Measurements from ENCODE around the gene HSD11B2.

HSD11B2 gene

DNA sequence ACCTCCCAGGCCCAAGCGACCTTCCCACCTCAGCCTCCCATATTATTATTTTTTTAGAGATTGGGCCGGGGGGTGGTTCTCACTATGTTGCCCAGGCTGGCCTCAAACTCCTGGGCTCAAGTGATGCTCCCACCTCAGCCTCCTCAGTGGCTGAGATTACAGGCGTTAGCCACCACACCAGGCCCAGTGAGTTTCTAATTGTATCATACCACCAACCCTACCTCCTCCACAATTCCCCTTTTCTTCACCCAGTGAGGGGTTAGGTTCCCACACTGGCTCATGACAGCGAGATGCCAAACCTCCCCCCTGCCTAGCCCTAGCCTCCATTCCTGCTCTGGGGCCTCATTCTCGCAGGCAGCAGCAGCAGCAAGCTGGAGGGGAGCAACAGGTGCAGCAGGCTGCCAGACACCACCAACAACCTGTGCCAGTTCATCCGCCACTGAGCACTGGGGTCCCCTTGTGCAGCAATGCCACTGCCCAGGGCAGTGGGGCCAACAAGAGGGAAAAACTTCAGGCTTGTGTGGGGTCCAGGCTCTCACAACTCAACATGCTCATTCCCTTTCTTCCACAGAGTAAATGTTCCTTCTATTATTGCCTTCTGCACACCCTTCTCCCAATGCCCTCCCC, 41.0 kb downstream of the HSD11B2 start:
- no peak overlapping the region for H3K4me3 ChIP-seq (ENCODE audit: low read depth, low read length)
- POLR2A ChIA-PET = interaction anchor here (1.1 kb wide), 1 partner anchor 185 kb away, joined by 4 read pairs; no protein-coding TSS in a partner anchor
- H3K9me3 ChIP-seq (ENCODE audit: control insufficient read depth, insufficient read depth, low read depth, low read length) = no peaks in the 10 kb centered on the region
- CTCF ChIA-PET = interaction anchor here (0.6 to 1.6 kb wide), 2 partner anchors 9 to 42 kb away, joined by 3 to 4 read pairs; partner anchors contain the start of gene ATP6V0D1
- peaks cover 6% of the 10 kb centered on the region; the same call in 1 of the 2 replicates for H3K4me1 ChIP-seq (ENCODE audit: control insufficient read depth, insufficient read depth, low read length)
- TF ChIP-seq, protein P1, sequence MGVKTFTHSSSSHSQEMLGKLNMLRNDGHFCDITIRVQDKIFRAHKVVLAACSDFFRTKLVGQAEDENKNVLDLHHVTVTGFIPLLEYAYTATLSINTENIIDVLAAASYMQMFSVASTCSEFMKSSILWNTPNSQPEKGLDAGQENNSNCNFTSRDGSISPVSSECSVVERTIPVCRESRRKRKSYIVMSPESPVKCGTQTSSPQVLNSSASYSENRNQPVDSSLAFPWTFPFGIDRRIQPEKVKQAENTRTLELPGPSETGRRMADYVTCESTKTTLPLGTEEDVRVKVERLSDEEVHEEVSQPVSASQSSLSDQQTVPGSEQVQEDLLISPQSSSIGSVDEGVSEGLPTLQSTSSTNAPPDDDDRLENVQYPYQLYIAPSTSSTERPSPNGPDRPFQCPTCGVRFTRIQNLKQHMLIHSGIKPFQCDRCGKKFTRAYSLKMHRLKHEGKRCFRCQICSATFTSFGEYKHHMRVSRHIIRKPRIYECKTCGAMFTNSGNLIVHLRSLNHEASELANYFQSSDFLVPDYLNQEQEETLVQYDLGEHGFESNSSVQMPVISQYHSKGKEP (tag by site-specific recombination; IDR thresholded peaks at IDR 0.05) = no peak
- TF ChIP-seq SCRT1 (tag by site-specific recombination; IDR thresholded peaks at IDR 0.05; ENCODE audit: borderline replicate concordance) (peak; percentile 95), SCRT2 (tag by site-specific recombination; IDR thresholded peaks at IDR 0.05) (peak; percentile 97)
- peaks cover 0 to 10% of the 10 kb centered on the region in 2 experiments; a peak in 1 of 3 replicates for H3K36me3 ChIP-seq (ENCODE audit: control insufficient read depth in 2 of 2, insufficient read depth in 1 of 2, low read length in 2 of 2)
- H3K27ac ChIP-seq (ENCODE audit: extremely low read depth, low read depth, low read length) = no peak overlapping the region

DNA sequence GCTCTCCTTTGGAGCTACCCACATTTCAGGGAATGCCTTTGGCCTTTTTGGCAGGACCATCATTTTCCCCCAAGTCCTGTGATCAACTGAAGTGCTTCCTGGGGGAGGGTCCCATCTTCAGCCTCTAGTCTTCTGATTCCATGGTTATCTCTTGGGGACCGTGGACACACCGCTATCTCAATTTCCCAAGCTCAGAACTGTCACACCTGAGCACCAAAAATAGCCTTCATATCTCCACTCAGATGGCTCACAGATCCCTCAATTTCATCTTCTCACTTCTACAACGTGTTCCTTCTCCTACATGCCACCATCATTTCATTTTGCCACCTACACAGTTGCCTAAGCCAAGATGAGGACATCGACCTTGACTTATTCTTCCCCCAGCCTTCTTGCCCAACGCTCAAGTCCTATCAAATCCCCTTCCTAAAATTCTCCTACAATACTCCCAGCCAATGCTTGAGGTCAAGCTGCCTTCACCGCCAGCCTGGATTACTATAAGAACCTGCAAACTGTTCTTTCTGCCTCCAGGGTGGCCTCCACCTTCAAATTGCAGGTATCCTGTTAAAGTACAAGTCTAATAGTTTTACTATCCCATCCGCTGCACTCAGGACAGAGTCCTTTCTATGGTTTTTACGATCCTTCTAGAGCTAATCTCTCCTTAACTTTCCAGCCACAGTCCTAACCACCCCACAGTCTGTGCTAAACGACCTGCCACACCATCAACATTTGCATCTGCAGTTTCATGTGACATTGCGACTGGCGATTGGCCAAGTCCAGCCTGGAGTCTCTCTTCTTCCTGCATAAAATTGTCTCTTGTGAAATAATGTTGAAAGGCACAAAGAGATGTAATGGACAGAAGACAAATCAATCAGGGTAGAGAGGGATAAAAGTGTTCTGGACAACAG, 43.9 kb downstream of the HSD11B2 start:
- Histone ChIP-seq H3K4me3 (ENCODE audit: low read depth, low read length) (no peak overlapping the region), H3K27ac (ENCODE audit: extremely low read depth, low read depth, low read length) (no peak overlapping the region), H3K9me3 (ENCODE audit: control insufficient read depth, insufficient read depth, low read depth, low read length) (no peaks in the 10 kb centered on the region), H3K4me1 (ENCODE audit: control insufficient read depth, insufficient read depth, low read length) (peaks cover 6% of the 10 kb centered on the region; the same call in 1 of the 2 replicates), H3K36me3 (ENCODE audit: control insufficient read depth in 2 of 2, insufficient read depth in 1 of 2, low read length in 2 of 2) (peaks cover 0 to 15% of the 10 kb centered on the region in 2 experiments; a peak in 1 of 3 replicates)
- TF ChIP-seq, protein P1 (tag by site-specific recombination; IDR thresholded peaks at IDR 0.05) = peak; percentile 36; the same call in 1 of the 2 replicates
- no peak for TF ChIP-seq ZBTB1 (tag by site-specific recombination; IDR thresholded peaks at IDR 0.05)
- CTCF ChIA-PET = interaction anchor here (0.7 to 2.7 kb wide), 2 partner anchors 10 to 149 kb away, joined by 3 to 24 read pairs; no protein-coding TSS in a partner anchor
- POLR2A ChIA-PET = no interaction called here

DNA sequence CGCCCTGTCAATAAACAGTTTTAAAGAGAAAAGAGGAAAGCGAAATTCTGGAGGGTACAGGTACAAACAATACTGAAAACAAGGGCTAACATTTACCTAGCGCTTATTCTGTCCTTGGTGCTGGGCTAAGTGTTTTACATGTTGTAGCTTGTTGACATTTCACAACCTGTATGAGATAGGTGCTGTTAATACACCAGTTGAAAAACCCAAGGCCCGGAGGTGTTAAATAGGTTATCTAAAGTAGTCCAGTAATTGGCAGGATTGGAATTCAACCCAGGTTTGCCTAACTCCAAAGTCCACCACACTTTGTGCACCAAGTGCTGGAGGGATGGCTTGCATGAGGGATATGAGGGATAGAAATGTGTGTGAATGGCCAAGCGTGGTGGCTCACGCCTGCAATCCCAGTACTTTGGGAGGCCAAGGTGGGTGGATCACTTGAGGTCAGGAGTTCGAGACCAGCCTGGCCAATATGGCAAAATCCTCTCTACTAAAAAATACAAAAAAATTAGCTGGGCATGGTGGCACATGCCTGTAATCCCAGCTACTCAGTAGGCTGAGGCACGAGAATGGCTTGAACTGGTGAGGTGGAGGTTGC, 47.1 kb downstream of the HSD11B2 start:
- Histone ChIP-seq H3K4me1 (ENCODE audit: control insufficient read depth, insufficient read depth, low read length) (peaks cover 6% of the 10 kb centered on the region; the same call in 1 of the 2 replicates), H3K9me3 (ENCODE audit: control insufficient read depth, insufficient read depth, low read depth, low read length) (no peaks in the 10 kb centered on the region), H3K4me3 (ENCODE audit: low read depth, low read length) (no peak overlapping the region), H3K36me3 (ENCODE audit: control insufficient read depth in 2 of 2, insufficient read depth in 1 of 2, low read length in 2 of 2) (peaks cover 0 to 15% of the 10 kb centered on the region in 2 experiments; a peak in 1 of 3 replicates), H3K27ac (ENCODE audit: extremely low read depth, low read depth, low read length) (no peak overlapping the region)
- TF ChIP-seq ZNF514 (tag by site-specific recombination; IDR thresholded peaks at IDR 0.05) = no peak
- ChIA-PET POLR2A (no interaction called here), CTCF (interaction anchor here (0.6 to 1.7 kb wide), 4 partner anchors 12 to 447 kb away, joined by 3 to 4 read pairs (median 4); no protein-coding TSS in a partner anchor)

DNA sequence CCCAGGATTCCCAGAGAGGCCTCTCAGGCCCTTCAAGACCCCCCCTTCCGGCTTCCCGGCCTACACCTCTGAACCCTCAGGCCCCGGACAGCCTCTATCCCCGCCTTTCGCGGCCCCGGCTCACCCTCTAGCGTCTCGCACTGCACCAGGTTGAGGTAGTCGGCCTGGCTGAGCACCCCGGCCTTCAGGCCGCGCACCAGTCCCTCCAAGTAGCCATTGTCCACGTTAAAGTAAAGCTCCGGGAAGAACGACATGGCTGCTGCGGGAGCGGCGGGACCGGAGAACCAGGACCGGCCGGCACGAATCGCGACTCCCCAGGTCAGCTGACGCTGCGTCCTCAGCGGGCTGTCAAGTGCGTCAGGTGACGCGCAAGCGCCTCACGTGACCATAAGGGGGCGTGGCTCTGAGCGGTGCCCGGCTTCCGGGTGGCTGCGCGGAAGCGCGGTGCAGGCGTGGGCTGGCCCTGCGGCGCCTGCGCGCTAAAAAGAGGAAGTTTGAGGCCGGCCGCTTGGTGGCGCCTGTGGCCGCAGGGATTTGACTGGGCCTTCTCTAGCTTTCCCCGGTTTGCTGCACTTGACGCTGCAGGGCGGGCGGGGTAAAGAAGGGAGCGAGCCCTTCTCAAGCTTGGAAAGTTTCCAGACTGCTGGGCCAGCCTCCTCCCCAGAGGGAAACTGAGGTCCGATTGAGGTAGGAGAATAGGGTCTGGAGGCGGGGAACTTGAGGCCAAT, 50.1 kb downstream of the HSD11B2 start, which contains the start of gene ATP6V0D1:
Gene ATP6V0D1 (minus strand): TSS at position 325 of the 728 bp plus-strand sequence. CDS start 71 bp downstream, at position 254.
- Histone ChIP-seq H3K4me3 (ENCODE audit: low read depth, low read length) (peak within 1 kb of the TSS; percentile 97), H3K27ac (ENCODE audit: extremely low read depth, low read depth, low read length) (peak within 1 kb of the TSS; percentile 18; the same call in 1 of the 2 replicates), H3K36me3 (ENCODE audit: control insufficient read depth in 2 of 2, insufficient read depth in 1 of 2, low read length in 2 of 2) (peaks cover 0 to 24% of the 10 kb centered on the region in 2 experiments; a peak in 1 of 3 replicates), H3K4me1 (ENCODE audit: control insufficient read depth, insufficient read depth, low read length) (no peaks in the 10 kb centered on the region), H3K9me3 (ENCODE audit: control insufficient read depth, insufficient read depth, low read depth, low read length) (no peaks in the 10 kb centered on the region)
- CTCF ChIA-PET = interaction anchor here (0.5 to 2.7 kb wide), 32 partner anchors 8 to 975 kb away, joined by 3 to 17 read pairs (median 4); partner anchors contain the start of genes KCTD19, LRRC36, NRN1L and RIPOR1
- POLR2A ChIA-PET = interaction anchor here (0.5 to 1.8 kb wide), 11 partner anchors 13 to 357 kb away, joined by 3 to 7 read pairs (median 3); partner anchors contain the start of genes CTCF and FHOD1
- TF ChIP-seq RBAK (tag by site-specific recombination; IDR thresholded peaks at IDR 0.05) (no peak), ZNF514 (tag by site-specific recombination; IDR thresholded peaks at IDR 0.05) (no peak), ZNF169 (tag by site-specific recombination; IDR thresholded peaks at IDR 0.05) (no peak), ZNF175 (tag by site-specific recombination; IDR thresholded peaks at IDR 0.05) (no peak), OSR2 (tag by site-specific recombination; IDR thresholded peaks at IDR 0.05) (no peak), ZNF544 (tag by site-specific recombination; IDR thresholded peaks at IDR 0.05) (no peak), ZBTB17 (tag by site-specific recombination; IDR thresholded peaks at IDR 0.05) (peak; percentile 41), ZNF837 (tag by site-specific recombination; IDR thresholded peaks at IDR 0.05) (no peak), ZNF23 (tag by site-specific recombination; IDR thresholded peaks at IDR 0.05; ENCODE audit: borderline replicate concordance) (no peak), ZNF561 (tag by site-specific recombination; IDR thresholded peaks at IDR 0.05; ENCODE audit: borderline replicate concordance) (no peak; the same call in 1 of the 2 replicates), ZNF292 (tag by site-specific recombination; IDR thresholded peaks at IDR 0.05; ENCODE audit: borderline replicate concordance, low read depth) (no peak), ZNF76 (tag by site-specific recombination; IDR thresholded peaks at IDR 0.05; ENCODE audit: borderline replicate concordance, low read depth) (peak; percentile 86)
- TF ChIP-seq, protein P2, sequence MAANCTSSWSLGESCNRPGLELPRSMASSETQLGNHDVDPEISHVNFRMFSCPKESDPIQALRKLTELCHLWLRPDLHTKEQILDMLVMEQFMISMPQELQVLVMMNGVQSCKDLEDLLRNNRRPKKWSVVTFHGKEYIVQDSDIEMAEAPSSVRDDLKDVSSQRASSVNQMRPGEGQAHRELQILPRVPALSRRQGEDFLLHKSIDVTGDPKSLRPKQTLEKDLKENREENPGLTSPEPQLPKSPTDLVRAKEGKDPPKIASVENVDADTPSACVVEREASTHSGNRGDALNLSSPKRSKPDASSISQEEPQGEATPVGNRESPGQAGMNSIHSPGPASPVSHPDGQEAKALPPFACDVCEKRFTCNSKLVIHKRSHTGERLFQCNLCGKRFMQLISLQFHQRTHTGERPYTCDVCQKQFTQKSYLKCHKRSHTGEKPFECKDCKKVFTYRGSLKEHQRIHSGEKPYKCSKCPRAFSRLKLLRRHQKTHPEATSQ (tag by site-specific recombination; IDR thresholded peaks at IDR 0.05) = no peak

All from HEK293 (cell line).